ENCODE results near the gene GAB2. TPM values are rescaled to one million over a fixed set of nuclear protein-coding genes. Genes with fewer than 3 reads are reported as not detected.

The GAB2 gene
- total and polyA plus RNA-seq, 2 of the 13 experiments (the other 11 are each of a cell fraction or from before 2014, with no cell fraction given): 4.1 to 8.6 TPM

DNA sequence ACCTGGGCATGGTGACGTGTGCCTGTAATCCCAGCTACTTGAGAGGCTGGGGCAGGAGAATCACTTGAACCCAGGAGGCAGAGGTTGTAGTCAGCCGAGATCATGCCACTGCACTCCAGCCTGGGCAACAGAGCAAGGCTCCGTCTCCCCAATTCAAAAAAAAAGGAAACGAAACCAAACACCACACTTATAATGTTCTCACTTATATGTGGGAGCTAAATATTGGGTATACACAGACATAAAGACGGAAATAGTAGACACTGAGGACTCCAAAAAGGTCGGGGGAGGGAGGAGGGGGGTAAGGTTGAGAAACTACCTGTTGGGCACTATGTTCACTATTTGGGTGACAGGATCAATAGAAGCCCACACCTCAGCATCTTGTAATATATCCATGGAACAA is 94.3 kb downstream of the GAB2 start:
- Histone ChIP-seq H2AFZ (ENCODE audit: low read length) (no peak overlapping the region), H3K9ac (ENCODE audit: insufficient read depth, low read depth, low read length) (no peak overlapping the region), H3K27ac (ENCODE audit: extremely low read length, insufficient read depth, low read length) (no peak overlapping the region), H4K20me1 (ENCODE audit: insufficient read depth, low read length) (no peaks in the 10 kb centered on the region), H3K9me3 (ENCODE audit: low read length) (no peaks in the 10 kb centered on the region), H3K27me3 (ENCODE audit: control insufficient read depth in 1 of 2, insufficient read depth in 2 of 2, low read length in 2 of 2) (no peaks in the 10 kb centered on the region), H3K4me3 (replicated peaks in 1 of 3; ENCODE audit: insufficient read depth in 1 of 3, low read depth in 2 of 3, low read length in 3 of 3) (no peak overlapping the region), H3K4me1 (ENCODE audit: insufficient read depth, low read length) (peaks cover 17% of the 10 kb centered on the region), H3K79me2 (ENCODE audit: insufficient read depth, low read length) (no peaks in the 10 kb centered on the region), H3K4me2 (ENCODE audit: low read depth, low read length) (no peak overlapping the region), H3K36me3 (replicated peaks in 1 of 2; ENCODE audit: control insufficient read depth in 1 of 2, insufficient read depth in 2 of 2, low read length in 2 of 2) (no peaks in the 10 kb centered on the region)
- ATAC-seq: no peak
- no peak for DNase-seq (ENCODE audit: low spot score)
- POLR2A ChIA-PET: no interaction called here
- CTCF ChIA-PET (ENCODE audit: low intra/inter-chr PET ratio, low total read pairs): no interaction called here
- no peak for FAIRE-seq
- TF ChIP-seq, protein P1, sequence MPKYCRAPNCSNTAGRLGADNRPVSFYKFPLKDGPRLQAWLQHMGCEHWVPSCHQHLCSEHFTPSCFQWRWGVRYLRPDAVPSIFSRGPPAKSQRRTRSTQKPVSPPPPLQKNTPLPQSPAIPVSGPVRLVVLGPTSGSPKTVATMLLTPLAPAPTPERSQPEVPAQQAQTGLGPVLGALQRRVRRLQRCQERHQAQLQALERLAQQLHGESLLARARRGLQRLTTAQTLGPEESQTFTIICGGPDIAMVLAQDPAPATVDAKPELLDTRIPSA (CRISPR knock-in tag; IDR thresholded peaks at IDR 0.05; ENCODE audit: borderline replicate concordance): no peak
- TF ChIP-seq HNRNPH1 (optimal IDR thresholded peaks at IDR 0.05; ENCODE audit: low read depth, low read length) (no peak), ZNF883 (CRISPR knock-in tag; IDR thresholded peaks at IDR 0.05; ENCODE audit: not compliant biosample characterization) (no peak), PHF5A (CRISPR knock-in tag; IDR thresholded peaks at IDR 0.05; ENCODE audit: low read depth, unreplicated experiment) (no peak), ZNF549 (CRISPR knock-in tag; IDR thresholded peaks at IDR 0.05) (no peak), ZNF569 (CRISPR knock-in tag; IDR thresholded peaks at IDR 0.05; ENCODE audit: borderline replicate concordance) (no peak), KMT2B (CRISPR knock-in tag; IDR thresholded peaks at IDR 0.05) (no peak)
- TF ChIP-seq, protein P2, sequence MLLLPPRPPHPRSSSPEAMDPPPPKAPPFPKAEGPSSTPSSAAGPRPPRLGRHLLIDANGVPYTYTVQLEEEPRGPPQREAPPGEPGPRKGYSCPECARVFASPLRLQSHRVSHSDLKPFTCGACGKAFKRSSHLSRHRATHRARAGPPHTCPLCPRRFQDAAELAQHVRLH (CRISPR knock-in tag; IDR thresholded peaks at IDR 0.05; ENCODE audit: borderline replicate concordance, low read depth): no peak
- TF ChIP-seq, protein P3, sequence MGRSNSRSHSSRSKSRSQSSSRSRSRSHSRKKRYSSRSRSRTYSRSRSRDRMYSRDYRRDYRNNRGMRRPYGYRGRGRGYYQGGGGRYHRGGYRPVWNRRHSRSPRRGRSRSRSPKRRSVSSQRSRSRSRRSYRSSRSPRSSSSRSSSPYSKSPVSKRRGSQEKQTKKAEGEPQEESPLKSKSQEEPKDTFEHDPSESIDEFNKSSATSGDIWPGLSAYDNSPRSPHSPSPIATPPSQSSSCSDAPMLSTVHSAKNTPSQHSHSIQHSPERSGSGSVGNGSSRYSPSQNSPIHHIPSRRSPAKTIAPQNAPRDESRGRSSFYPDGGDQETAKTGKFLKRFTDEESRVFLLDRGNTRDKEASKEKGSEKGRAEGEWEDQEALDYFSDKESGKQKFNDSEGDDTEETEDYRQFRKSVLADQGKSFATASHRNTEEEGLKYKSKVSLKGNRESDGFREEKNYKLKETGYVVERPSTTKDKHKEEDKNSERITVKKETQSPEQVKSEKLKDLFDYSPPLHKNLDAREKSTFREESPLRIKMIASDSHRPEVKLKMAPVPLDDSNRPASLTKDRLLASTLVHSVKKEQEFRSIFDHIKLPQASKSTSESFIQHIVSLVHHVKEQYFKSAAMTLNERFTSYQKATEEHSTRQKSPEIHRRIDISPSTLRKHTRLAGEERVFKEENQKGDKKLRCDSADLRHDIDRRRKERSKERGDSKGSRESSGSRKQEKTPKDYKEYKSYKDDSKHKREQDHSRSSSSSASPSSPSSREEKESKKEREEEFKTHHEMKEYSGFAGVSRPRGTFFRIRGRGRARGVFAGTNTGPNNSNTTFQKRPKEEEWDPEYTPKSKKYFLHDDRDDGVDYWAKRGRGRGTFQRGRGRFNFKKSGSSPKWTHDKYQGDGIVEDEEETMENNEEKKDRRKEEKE (IDR thresholded peaks at IDR 0.05): no peak
- TF ChIP-seq, protein P4, sequence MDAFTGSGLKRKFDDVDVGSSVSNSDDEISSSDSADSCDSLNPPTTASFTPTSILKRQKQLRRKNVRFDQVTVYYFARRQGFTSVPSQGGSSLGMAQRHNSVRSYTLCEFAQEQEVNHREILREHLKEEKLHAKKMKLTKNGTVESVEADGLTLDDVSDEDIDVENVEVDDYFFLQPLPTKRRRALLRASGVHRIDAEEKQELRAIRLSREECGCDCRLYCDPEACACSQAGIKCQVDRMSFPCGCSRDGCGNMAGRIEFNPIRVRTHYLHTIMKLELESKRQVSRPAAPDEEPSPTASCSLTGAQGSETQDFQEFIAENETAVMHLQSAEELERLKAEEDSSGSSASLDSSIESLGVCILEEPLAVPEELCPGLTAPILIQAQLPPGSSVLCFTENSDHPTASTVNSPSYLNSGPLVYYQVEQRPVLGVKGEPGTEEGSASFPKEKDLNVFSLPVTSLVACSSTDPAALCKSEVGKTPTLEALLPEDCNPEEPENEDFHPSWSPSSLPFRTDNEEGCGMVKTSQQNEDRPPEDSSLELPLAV (CRISPR knock-in tag; conservative IDR thresholded peaks at IDR 0.05; ENCODE audit: low read depth): no peak
- 94% methylated on average over 6 of the region's 6 CpGs for WGBS (ENCODE audit: low lambda C conversion rate)
- no TSS peak for BruUV-seq (replicated peaks)
- intact Hi-C loops (cut with micrococcal nuclease; ENCODE audit: unreplicated experiment) (no loop called here), in situ Hi-C loops (cut with HindIII; ENCODE audit: extremely low pct_ligation_motif_present, low pct_unique_long_range_greater_than_20kb) (no loop called here)
